SK-N-SH (cell line): ENCODE data around the gene CNKSR2. TPM values are rescaled to one million over a fixed set of nuclear protein-coding genes. Genes with fewer than 3 reads are reported as not detected.

ENCODE experiments used
- CTCF ChIA-PET: fragments of 300-600, 350-600 bp; formaldehyde crosslinking; extraction: SDS; loops from one replicate; lab custom pipeline; 2021; lab: Yijun Ruan, JAX
- POLR2A ChIA-PET: fragments of 350-600 bp; sonication (Branson Sonifier 250); formaldehyde crosslinking; extraction: SDS; loops from one replicate; lab custom pipeline; 2020; ENCODE audit warnings: antibody characterized with exemption, inconsistent platforms; lab: Yijun Ruan, JAX
- DNase-seq: peaks from one replicate; pipeline ENCODE4 v3.0.0; 2012
- H2AFZ ChIP-seq: fragments of 200-600 bp; sonication (generic); 2 replicates; pipeline ENCODE4 v1.8.1; 2016; ENCODE audit warnings: antibody characterized with exemption, mild to moderate bottlenecking, low read depth
- H3F3A ChIP-seq: fragments of 200-600 bp; sonication (generic); replicated peaks from 2 replicates; pipeline ENCODE3; 2016; ENCODE audit warnings: antibody characterized with exemption, mild to moderate bottlenecking; ENCODE audit not compliant: insufficient read depth
- H3K27ac ChIP-seq, 2 experiments: fragments of 200-500 bp in 1 of 2; fragments of 200-600 bp in 1 of 2; sonication (Bioruptor generic) in 1 of 2; sonication (generic), shearing (Covaris generic) in 1 of 2; 2 replicates each; pipeline versions ENCODE4 v1.5.1 to v1.6.1; 2014 to 2016; ENCODE audit warnings: low read depth in 2 of 2, inconsistent platforms in 1 of 2, low read length in 1 of 2, mild to moderate bottlenecking in 1 of 2, mixed read lengths in 1 of 2
- H3K27me3 ChIP-seq: fragments of 200-600 bp; sonication (generic), shearing (Covaris generic); 2 replicates; pipeline ENCODE4 v1.6.1; 2016; ENCODE audit warnings: mixed run types; ENCODE audit not compliant: insufficient read depth
- H3K36me3 ChIP-seq, 2 experiments: fragments of 200-500 bp in 1 of 2; fragments of 200-600 bp in 1 of 2; sonication (Bioruptor generic) in 1 of 2; sonication (generic) in 1 of 2; replicated peaks in 1 of 2; 2 replicates each; pipeline versions ENCODE3 to v1.5.1; 2014 to 2016; ENCODE audit warnings: low read length in 1 of 2, mild to moderate bottlenecking in 1 of 2; ENCODE audit not compliant: insufficient read depth in 2 of 2, control insufficient read depth in 1 of 2
- H3K4me1 ChIP-seq, 2 experiments: fragments of 200-500 bp in 1 of 2; fragments of 200-600 bp in 1 of 2; sonication (Bioruptor generic) in 1 of 2; sonication (generic), shearing (Covaris generic) in 1 of 2; 2 replicates each; pipeline versions ENCODE4 v1.5.1 to v1.6.1; 2014 to 2016; ENCODE audit warnings: low read depth in 1 of 2, low read length in 1 of 2, mixed run types in 1 of 2; ENCODE audit not compliant: insufficient read depth in 2 of 2, control insufficient read depth in 1 of 2
- H3K4me2 ChIP-seq: fragments of 200-600 bp; sonication (generic), shearing (Covaris generic); 2 replicates; pipeline ENCODE4 v1.6.1; 2017; ENCODE audit warnings: mixed run types
- H3K4me3 ChIP-seq, 2 experiments: fragments of 200-500 bp in 1 of 2; fragments of 200-600 bp in 1 of 2; sonication (Bioruptor generic) in 1 of 2; sonication (generic), shearing (Covaris generic) in 1 of 2; 2 replicates each; pipeline versions ENCODE4 v1.5.1 to v1.8.1; 2014 to 2016; ENCODE audit warnings: low read depth in 2 of 2, inconsistent platforms in 1 of 2, low read length in 1 of 2, mild to moderate bottlenecking in 1 of 2, mixed read lengths in 1 of 2, moderate library complexity in 1 of 2
- H3K79me2 ChIP-seq: fragments of 200-600 bp; sonication (generic); 2 replicates; pipeline ENCODE4 v1.8.1; 2017; ENCODE audit warnings: mild to moderate bottlenecking; ENCODE audit not compliant: insufficient read depth
- H3K9ac ChIP-seq: fragments of 200-600 bp; sonication (generic); 2 replicates; pipeline ENCODE4 v1.6.1; 2017; ENCODE audit warnings: mixed run types
- H3K9me2 ChIP-seq: fragments of 200-600 bp; sonication (generic); 2 replicates; pipeline ENCODE4 v1.6.1; 2017; ENCODE audit warnings: mixed run types
- H3K9me3 ChIP-seq: fragments of 200-600 bp; sonication (generic); 2 replicates; pipeline ENCODE4 v1.6.1; 2017; ENCODE audit warnings: mixed run types, mild to moderate bottlenecking, moderate library complexity
- H4K20me1 ChIP-seq: fragments of 200-600 bp; sonication (generic); 2 replicates; pipeline ENCODE4 v1.6.1; 2017; ENCODE audit warnings: mild to moderate bottlenecking, mixed run types; ENCODE audit not compliant: insufficient read depth
- CHD2 ChIP-seq: fragments of 150-350 bp; IDR thresholded peaks from 2 replicates; pipeline ENCODE4 v1.6.1; 2018; ENCODE audit warnings: low read length; ENCODE audit not compliant: partially characterized antibody
- ELF1 ChIP-seq: IDR thresholded peaks from 2 replicates; pipeline ENCODE4 v1.4.0; 2012
- EP300 ChIP-seq, 2 experiments: IDR thresholded peaks; 2 replicates each; pipeline versions ENCODE4 v1.4.0 to v1.6.1; 2012; ENCODE audit warnings: borderline replicate concordance in 1 of 2, low read depth in 1 of 2, low read length in 1 of 2
- FOSL2 ChIP-seq: IDR thresholded peaks from 2 replicates; pipeline ENCODE4 v1.4.0; 2012; ENCODE audit warnings: low read depth, mild to moderate bottlenecking, moderate library complexity, borderline replicate concordance
- FOXJ3 ChIP-seq: sonication (generic); formaldehyde crosslinking; IDR thresholded peaks from 2 replicates; pipeline ENCODE4 v1.5.1; 2020; ENCODE audit warnings: mild to moderate bottlenecking, missing genetic modification reagents
- FOXM1 ChIP-seq: IDR thresholded peaks from 2 replicates; pipeline ENCODE4 v1.4.0; 2012; ENCODE audit warnings: low read depth, mild to moderate bottlenecking
- GABPA ChIP-seq: IDR thresholded peaks from 2 replicates; pipeline ENCODE4 v1.4.0; 2012; ENCODE audit warnings: low read depth, mild to moderate bottlenecking
- GATA2 ChIP-seq: sonication (generic); formaldehyde crosslinking; IDR thresholded peaks from 2 replicates; pipeline ENCODE4 v1.5.0; 2020; ENCODE audit warnings: mild to moderate bottlenecking, missing genetic modification reagents
- IRF3 ChIP-seq: fragments of 150-350 bp; IDR thresholded peaks from 2 replicates; pipeline ENCODE4 v1.6.1; 2016; ENCODE audit warnings: mild to moderate bottlenecking, low read depth, low read length
- PBX3 ChIP-seq: IDR thresholded peaks from 2 replicates; pipeline ENCODE4; 2012
- RCOR1 ChIP-seq: fragments of 150-350 bp; IDR thresholded peaks from 2 replicates; pipeline ENCODE4 v1.6.1; 2017; ENCODE audit warnings: antibody characterized with exemption, low read length
- TEAD4 ChIP-seq: IDR thresholded peaks from 2 replicates; pipeline ENCODE4 v1.4.0; 2012; ENCODE audit warnings: mild to moderate bottlenecking, borderline replicate concordance; ENCODE audit not compliant: insufficient read depth
- USF1 ChIP-seq: IDR thresholded peaks from 2 replicates; pipeline ENCODE4 v1.4.0; 2012; ENCODE audit warnings: low read depth, borderline replicate concordance
- USF2 ChIP-seq: fragments of 150-350 bp; IDR thresholded peaks from 2 replicates; pipeline ENCODE4 v1.6.1; 2017; ENCODE audit warnings: antibody characterized with exemption, low read length, low read depth, borderline replicate concordance
- YY1 ChIP-seq: IDR thresholded peaks from 2 replicates; pipeline ENCODE4 v1.4.0; 2012; ENCODE audit warnings: low read depth, mild to moderate bottlenecking
- ZBTB33 ChIP-seq: IDR thresholded peaks from 2 replicates; pipeline ENCODE4 v1.4.0; 2012; ENCODE audit warnings: low read depth, borderline replicate concordance
- WGBS: methylation state at CpG from one replicate; pipeline ENCODE4 v1.1.6; 2017; ENCODE audit warnings: low lambda C conversion rate; 5-methylcytosine and 5-hydroxymethylcytosine counted together
- polyA plus RNA-seq, 3 experiments: library from polyadenylated mRNA; depleted of rRNA; stranded (reverse); fragments of >200 nt; gene quantifications; 2 replicates each; pipeline ENCODE4 v1.2.3, GENCODE V29; 2012

Gene CNKSR2
- polyA plus RNA-seq, 1 of the 3 experiments (the other 2 are of a cell fraction): 0.03 TPM

GRCh38 chrX:21493226-21493830 is 119.1 kb downstream of the CNKSR2 start:
- ChIA-PET CTCF (interaction anchor here (1.6 to 2.8 kb wide), 2 partner anchors 13 to 16 kb away, joined by 4 to 13 read pairs; no protein-coding TSS in a partner anchor), POLR2A (no interaction called here)
- no peaks in the 10 kb centered on the region for H3K36me3 ChIP-seq
- no peak overlapping the region for H2AFZ ChIP-seq
- 30% methylated on average over 1 of the region's 1 CpG for WGBS
- TF ChIP-seq ELF1 (no peak), FOSL2 (no peak), USF2 (no peak), CHD2 (no peak), YY1 (no peak), EP300 (IDR thresholded peaks at IDR 0.05; ENCODE audit: borderline replicate concordance in 1 of 2, low read depth in 1 of 2, low read length in 1 of 2) (no peak), PBX3 (no peak), GATA2 (CRISPR knock-in tag) (no peak), FOXM1 (no peak), IRF3 (no peak), ZBTB33 (no peak), TEAD4 (no peak), RCOR1 (no peak), USF1 (no peak), GABPA (no peak), FOXJ3 (CRISPR knock-in tag) (no peak)
- no peaks in the 10 kb centered on the region for H3K9me2 ChIP-seq
- no peaks in the 10 kb centered on the region for H3K9me3 ChIP-seq
- no peak overlapping the region for H3K27ac ChIP-seq
- H3K4me3 ChIP-seq: no peak overlapping the region
- no peaks in the 10 kb centered on the region for H4K20me1 ChIP-seq
- no peaks in the 10 kb centered on the region for H3K79me2 ChIP-seq
- peaks cover 10% of the 10 kb centered on the region for H3F3A ChIP-seq
- H3K4me1 ChIP-seq: no peaks in the 10 kb centered on the region
- no peak for DNase-seq
- H3K4me2 ChIP-seq: no peak overlapping the region
- H3K27me3 ChIP-seq: no peaks in the 10 kb centered on the region
- no peak overlapping the region for H3K9ac ChIP-seq
